Prostate gland (tissue), 2 donors: ENCODE data around the gene UNC5C. TPM values are rescaled to one million over a fixed set of nuclear protein-coding genes. Genes with fewer than 3 reads are reported as not detected.

Source experiments
- DNase-seq: peaks from one replicate; pipeline ENCODE4 v3.0.0-alpha.2; 2019; ENCODE audit warnings: low spot score
- H3K27ac ChIP-seq, 2 donors: fragments of 200-600 bp; sonication (generic); 2 replicates each; pipeline ENCODE4 v1.5.1; 2017 to 2019
- H3K27me3 ChIP-seq: fragments of 200-600 bp; sonication (generic); replicated peaks from 2 replicates; pipeline ENCODE4 v1.5.1; 2019; ENCODE audit not compliant: insufficient read depth
- H3K36me3 ChIP-seq, 2 donors: fragments of 200-600 bp; sonication (generic); 1 replicate in 1 of 2; 2 replicates in 1 of 2; pipeline versions ENCODE4 v1.5.1 to v1.8.1; 2017 to 2019
- H3K4me1 ChIP-seq: fragments of 200-600 bp; sonication (generic); replicated peaks from 2 replicates; pipeline ENCODE4 v1.5.1; 2019
- H3K4me3 ChIP-seq, 2 donors: fragments of 200-600 bp; sonication (generic); 2 replicates each; pipeline ENCODE4 v1.5.1; 2017 to 2019
- H3K9me3 ChIP-seq: fragments of 200-600 bp; sonication (generic); 2 replicates; pipeline ENCODE4 v1.5.1; 2017
- CTCF ChIP-seq, 4 experiments: fragments of 200-600 bp in 2 of 4; fragments of 450-650 bp in 2 of 4; sonication (generic) in 2 of 4; IDR thresholded peaks; 1 replicate in 3 of 4; 2 replicates in 1 of 4; pipeline ENCODE4 v1.5.1; 2016 to 2019; ENCODE audit warnings: antibody characterized with exemption in 4 of 4, mild to moderate bottlenecking in 2 of 4, moderate library complexity in 2 of 4
- POLR2A ChIP-seq: fragments of 450-650 bp; IDR thresholded peaks from one replicate; pipeline ENCODE4 v1.6.1; 2016; ENCODE audit warnings: antibody characterized with exemption, mild to moderate bottlenecking
- POLR2AphosphoS5 ChIP-seq: sonication (generic); formaldehyde crosslinking; IDR thresholded peaks from one replicate; pipeline ENCODE4 v1.6.1; 2017; ENCODE audit warnings: antibody characterized with exemption
- WGBS: methylation state at CpG from one replicate; pipeline ENCODE4 v1.1.5; 2018; 5-methylcytosine and 5-hydroxymethylcytosine counted together
- intact Hi-C: fragments of 100-400 bp; cut with DNase I; formaldehyde crosslinking; loops from one replicate; pipeline ENCODE4 v1.14.2; 2022
- total RNA-seq, 2 donors: library from RNA; depleted of rRNA; stranded (reverse); fragments of >200 nt; gene quantifications; one replicate each; pipeline ENCODE4 v1.1.0, GENCODE V29; 2016

The UNC5C gene
- total RNA-seq, 2 donors from 2014 or later, result 1.8 to 15.5 TPM

- intact Hi-C loops, result loop anchor here (2.0 to 5.0 kb wide), 3 partner anchors 280 to 382 kb away; no protein-coding TSS in a partner anchor
- H3K27ac ChIP-seq, result peak overlapping the region; percentile 68 to 70
- no peaks in the 10 kb centered on the region for H3K36me3 ChIP-seq
- no peak for DNase-seq
- H3K4me3 ChIP-seq, result peak overlapping the region; percentile 40 to 47
- H3K9me3 ChIP-seq, result no peaks in the 10 kb centered on the region
- H3K27me3 ChIP-seq, result no peaks in the 10 kb centered on the region
- WGBS, result 23% methylated on average over 22 of the region's 22 CpGs
- TF ChIP-seq POLR2AphosphoS5, result no peak
- TF ChIP-seq CTCF (IDR thresholded peaks at IDR 0.05), result no peak
- TF ChIP-seq POLR2A, result no peak
- H3K4me1 ChIP-seq, result no peaks in the 10 kb centered on the region
Observed at GRCh38 chr4:95546866-95547714, 1.7 kb downstream of the UNC5C start.

GRCh38 chr4:95546221-95546620 is 2.6 kb downstream of the UNC5C start:
- no peak for DNase-seq
- WGBS, result 55% methylated on average over 3 of the region's 3 CpGs
- Histone ChIP-seq H3K9me3 (no peaks in the 10 kb centered on the region), H3K27ac (no peak overlapping the region), H3K4me1 (no peaks in the 10 kb centered on the region), H3K36me3 (no peaks in the 10 kb centered on the region), H3K27me3 (no peaks in the 10 kb centered on the region), H3K4me3 (peak overlapping the region in 1 of 2 donors; percentile 0)
- TF ChIP-seq POLR2A (no peak), POLR2AphosphoS5 (no peak), CTCF (IDR thresholded peaks at IDR 0.05) (no peak)
- intact Hi-C loops, result loop anchor here (2.0 to 5.0 kb wide), 3 partner anchors 279 to 381 kb away; no protein-coding TSS in a partner anchor

- DNase-seq, result no peak
- intact Hi-C loops, result loop anchor here (5.0 kb wide), 2 partner anchors 278 to 318 kb away; no protein-coding TSS in a partner anchor
- TF ChIP-seq POLR2A (no peak), CTCF (IDR thresholded peaks at IDR 0.05) (no peak), POLR2AphosphoS5 (no peak)
- WGBS, result 62% methylated on average over 6 of the region's 6 CpGs
- H3K4me1 ChIP-seq, result no peaks in the 10 kb centered on the region
- no peak overlapping the region for H3K27ac ChIP-seq
- H3K4me3 ChIP-seq, result peak overlapping the region in 1 of 2 donors; percentile 0
- H3K27me3 ChIP-seq, result no peaks in the 10 kb centered on the region
- H3K9me3 ChIP-seq, result no peaks in the 10 kb centered on the region
- H3K36me3 ChIP-seq, result no peaks in the 10 kb centered on the region
Observed at GRCh38 chr4:95545546-95545945, 3.2 kb downstream of the UNC5C start.

- 72% methylated on average over 8 of the region's 8 CpGs for WGBS
Observed at GRCh38 chr4:95544113-95545103, 4.4 kb downstream of the UNC5C start.

More at GRCh38 chr4:95544113-95545103, 4.4 kb downstream of the UNC5C start:
- Histone ChIP-seq H3K9me3 (no peaks in the 10 kb centered on the region), H3K4me3 (no peak overlapping the region), H3K4me1 (no peaks in the 10 kb centered on the region), H3K27ac (peak overlapping the region in 1 of 2 donors; percentile 20), H3K36me3 (no peaks in the 10 kb centered on the region), H3K27me3 (no peaks in the 10 kb centered on the region)
- DNase-seq, result no peak
- intact Hi-C loops, result loop anchor here (5.0 kb wide), 2 partner anchors 277 to 317 kb away; no protein-coding TSS in a partner anchor
- TF ChIP-seq CTCF (IDR thresholded peaks at IDR 0.05) (no peak), POLR2A (no peak), POLR2AphosphoS5 (no peak)
